Measurements from ENCODE around the gene ZNF549. TPM values are rescaled to one million over a fixed set of nuclear protein-coding genes. Genes with fewer than 3 reads are reported as not detected.

ZNF549 gene
- polyA plus RNA-seq, 1 experiment: 2.5 TPM

DNA sequence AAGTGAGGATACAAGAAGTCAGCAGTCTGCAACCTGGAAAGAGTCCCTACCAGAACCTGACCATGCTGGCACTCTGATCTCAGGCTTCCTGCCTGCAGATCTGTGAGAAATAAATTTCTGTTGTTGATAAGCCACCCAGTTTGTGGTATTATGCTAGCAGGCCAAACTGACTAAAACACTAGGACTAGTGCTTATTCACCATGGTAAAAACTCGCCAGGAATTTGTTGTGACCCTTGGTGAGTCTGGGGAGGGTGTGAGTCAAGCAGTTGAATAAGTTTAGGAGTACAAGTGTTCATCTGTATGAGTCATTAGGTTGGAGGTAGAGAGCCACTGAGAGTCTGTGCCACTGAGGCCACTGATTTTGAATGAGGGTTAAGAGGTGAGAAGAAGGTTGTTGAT is 60.4 kb downstream of the ZNF549 start:
- H3K36me3 ChIP-seq (ENCODE audit: control insufficient read depth, insufficient read depth, low read length): peaks cover 16% of the 10 kb centered on the region
- POLR2A ChIA-PET: no interaction called here
- DNase-seq (ENCODE audit: low read depth): peak; percentile 25
- CTCF ChIA-PET: no interaction called here
- TF ChIP-seq, protein P1, sequence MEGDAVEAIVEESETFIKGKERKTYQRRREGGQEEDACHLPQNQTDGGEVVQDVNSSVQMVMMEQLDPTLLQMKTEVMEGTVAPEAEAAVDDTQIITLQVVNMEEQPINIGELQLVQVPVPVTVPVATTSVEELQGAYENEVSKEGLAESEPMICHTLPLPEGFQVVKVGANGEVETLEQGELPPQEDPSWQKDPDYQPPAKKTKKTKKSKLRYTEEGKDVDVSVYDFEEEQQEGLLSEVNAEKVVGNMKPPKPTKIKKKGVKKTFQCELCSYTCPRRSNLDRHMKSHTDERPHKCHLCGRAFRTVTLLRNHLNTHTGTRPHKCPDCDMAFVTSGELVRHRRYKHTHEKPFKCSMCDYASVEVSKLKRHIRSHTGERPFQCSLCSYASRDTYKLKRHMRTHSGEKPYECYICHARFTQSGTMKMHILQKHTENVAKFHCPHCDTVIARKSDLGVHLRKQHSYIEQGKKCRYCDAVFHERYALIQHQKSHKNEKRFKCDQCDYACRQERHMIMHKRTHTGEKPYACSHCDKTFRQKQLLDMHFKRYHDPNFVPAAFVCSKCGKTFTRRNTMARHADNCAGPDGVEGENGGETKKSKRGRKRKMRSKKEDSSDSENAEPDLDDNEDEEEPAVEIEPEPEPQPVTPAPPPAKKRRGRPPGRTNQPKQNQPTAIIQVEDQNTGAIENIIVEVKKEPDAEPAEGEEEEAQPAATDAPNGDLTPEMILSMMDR (IDR thresholded peaks at IDR 0.05; ENCODE audit: insufficient read depth, low read depth, low read length): no peak
- H3K4me3 ChIP-seq (ENCODE audit: low read depth, low read length): no peak overlapping the region
- no peaks in the 10 kb centered on the region for H3K27me3 ChIP-seq (ENCODE audit: control insufficient read depth, insufficient read depth, low read length)

DNA sequence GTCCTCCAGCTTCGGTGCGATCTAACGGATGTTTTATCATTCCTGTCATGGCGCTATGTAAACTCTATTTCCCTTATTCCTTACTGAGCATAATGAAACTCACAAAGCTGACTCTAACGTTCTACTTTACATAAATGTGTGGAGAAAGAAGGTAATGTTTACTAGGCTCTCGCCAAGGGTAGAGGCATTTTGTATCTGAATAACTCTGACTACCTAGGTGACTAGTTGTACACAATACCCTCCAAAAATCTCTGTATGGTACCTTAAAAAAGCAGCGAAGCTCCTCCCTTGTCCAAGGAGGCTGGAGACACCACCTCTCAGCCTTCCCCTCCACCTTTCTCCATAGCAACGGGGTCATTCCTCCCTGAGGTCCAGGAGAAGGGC is 72.2 kb downstream of the ZNF549 start:
- peak overlapping the region; percentile 87 for H3K4me3 ChIP-seq (ENCODE audit: low read depth, low read length)
- CTCF ChIA-PET: no interaction called here
- H3K36me3 ChIP-seq (ENCODE audit: control insufficient read depth, insufficient read depth, low read length): no peaks in the 10 kb centered on the region
- no peaks in the 10 kb centered on the region for H3K27me3 ChIP-seq (ENCODE audit: control insufficient read depth, insufficient read depth, low read length)
- POLR2A ChIA-PET: no interaction called here
- TF ChIP-seq, protein P1 (IDR thresholded peaks at IDR 0.05; ENCODE audit: insufficient read depth, low read depth, low read length): no peak
- no peak for DNase-seq (ENCODE audit: low read depth)

DNA sequence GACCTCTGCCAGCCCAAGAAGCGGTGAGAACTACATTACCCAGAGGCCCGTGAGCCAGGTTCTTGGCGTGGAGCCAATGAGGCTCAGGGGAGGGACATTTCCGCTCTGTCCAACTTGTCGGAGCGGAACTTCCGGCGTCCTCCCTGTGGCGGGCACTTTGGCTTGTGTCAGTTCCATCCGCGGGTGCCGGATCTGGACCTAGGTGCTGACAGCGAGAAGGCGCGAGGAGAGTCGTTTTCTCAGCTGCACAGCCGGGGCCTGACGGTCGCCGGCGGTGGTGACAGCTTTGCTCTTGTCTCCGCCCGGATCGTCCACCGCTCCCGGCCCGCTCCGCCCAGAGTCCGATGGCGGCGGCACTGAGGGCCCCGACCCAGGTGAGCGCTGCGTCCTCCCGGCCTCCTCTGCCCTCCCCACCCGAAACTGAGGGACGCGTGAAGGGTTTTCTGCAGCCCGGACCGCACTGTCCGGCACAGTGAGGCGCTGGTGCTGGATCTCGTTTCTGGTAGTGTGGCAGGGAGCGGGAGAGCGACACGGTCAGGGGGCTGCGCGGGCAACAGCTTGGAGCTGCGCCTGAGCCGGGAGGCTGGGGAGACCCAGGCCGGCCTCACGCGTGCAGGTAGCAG is 72.7 kb downstream of the ZNF549 start, which contains the start of gene ZNF530:
Gene ZNF530 (plus strand): TSS at position 125 of the 623 bp plus-strand sequence. CDS start 4,461 bp downstream, outside the sequence.
- DNase-seq (ENCODE audit: low read depth): peak; percentile 46
- ChIA-PET CTCF (no interaction called here), POLR2A (no interaction called here)
- TF ChIP-seq, protein P1 (IDR thresholded peaks at IDR 0.05; ENCODE audit: insufficient read depth, low read depth, low read length): no peak
- peak within 1 kb of the TSS; percentile 87 for H3K4me3 ChIP-seq (ENCODE audit: low read depth, low read length)
- no peaks in the 10 kb centered on the region for H3K27me3 ChIP-seq (ENCODE audit: control insufficient read depth, insufficient read depth, low read length)
- H3K36me3 ChIP-seq (ENCODE audit: control insufficient read depth, insufficient read depth, low read length): no peaks in the 10 kb centered on the region

DNA sequence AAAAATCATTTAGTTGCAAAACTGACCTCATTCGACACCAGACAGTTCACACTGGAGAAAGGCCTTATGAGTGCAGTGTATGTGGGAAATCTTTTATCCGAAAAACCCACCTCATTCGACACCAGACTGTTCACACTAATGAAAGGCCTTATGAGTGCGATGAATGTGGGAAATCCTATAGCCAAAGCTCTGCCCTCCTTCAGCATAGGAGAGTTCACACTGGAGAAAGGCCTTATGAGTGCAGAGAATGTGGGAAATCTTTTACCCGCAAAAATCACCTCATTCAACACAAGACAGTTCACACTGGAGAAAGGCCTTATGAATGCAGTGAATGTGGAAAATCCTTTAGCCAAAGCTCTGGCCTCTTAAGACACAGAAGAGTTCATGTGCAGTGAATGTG is 79.8 kb downstream of the ZNF549 start:
- no peak for DNase-seq (ENCODE audit: low read depth)
- Histone ChIP-seq H3K4me3 (ENCODE audit: low read depth, low read length) (no peak overlapping the region), H3K27me3 (ENCODE audit: control insufficient read depth, insufficient read depth, low read length) (no peaks in the 10 kb centered on the region), H3K36me3 (ENCODE audit: control insufficient read depth, insufficient read depth, low read length) (peaks cover 1% of the 10 kb centered on the region; the same call in 1 of the 2 replicates)
- ChIA-PET CTCF (interaction anchor here (0.6 kb wide), 1 partner anchor 110 kb away, joined by 4 read pairs; no protein-coding TSS in a partner anchor), POLR2A (no interaction called here)
- TF ChIP-seq, protein P1 (IDR thresholded peaks at IDR 0.05; ENCODE audit: insufficient read depth, low read depth, low read length): no peak

Other genes starting within 250 kb of the ZNF549 start
- 11.7 and 13.9 TPM in 2 replicates for gene ZNF460, start 246.9 kb upstream of the ZNF549 start, polyA plus RNA-seq (2011; rRNA removed)
- 1.7 and 2.1 TPM in 2 replicates for gene ZNF543, start 206.9 kb upstream of the ZNF549 start, polyA plus RNA-seq (2011; rRNA removed)
- 5.4 and 7.4 TPM in 2 replicates for gene ZNF304, start 176.1 kb upstream of the ZNF549 start, polyA plus RNA-seq (2011; rRNA removed)
- 11.0 and 16.3 TPM in 2 replicates for gene TRAPPC2B, start 163.8 kb upstream of the ZNF549 start, polyA plus RNA-seq (2011; rRNA removed)
- gene ZNF547, start 163.8 kb upstream of the ZNF549 start, polyA plus RNA-seq (2011; rRNA removed): 3.4 and 3.5 TPM in 2 replicates
- gene ZNF548, start 137.5 kb upstream of the ZNF549 start, polyA plus RNA-seq (2011; rRNA removed): 12.7 and 13.3 TPM in 2 replicates
- gene ZNF17, start 116.2 kb upstream of the ZNF549 start, polyA plus RNA-seq (2011; rRNA removed): 4.2 and 6.0 TPM in 2 replicates
- gene ZNF749, start 92.0 kb upstream of the ZNF549 start, polyA plus RNA-seq (2011; rRNA removed): 10.0 and 11.4 TPM in 2 replicates
- 0.13 and 0.21 TPM in 2 replicates for gene VN1R1, start 70.2 kb upstream of the ZNF549 start, polyA plus RNA-seq (2011; rRNA removed)
- 3.6 and 5.8 TPM in 2 replicates for gene ZNF772, start 49.8 kb upstream of the ZNF549 start, polyA plus RNA-seq (2011; rRNA removed)
- gene ZNF419, start 39.6 kb upstream of the ZNF549 start, polyA plus RNA-seq (2011; rRNA removed): 8.8 and 11.0 TPM in 2 replicates
- 13.0 and 13.1 TPM in 2 replicates for gene ZNF773, start 27.4 kb upstream of the ZNF549 start, polyA plus RNA-seq (2011; rRNA removed)
- 6.3 and 7.2 TPM in 2 replicates for gene ZNF550, start 32.5 kb downstream of the ZNF549 start, polyA plus RNA-seq (2011; rRNA removed)
- 2.9 and 4.0 TPM in 2 replicates for gene ZNF416, start 51.6 kb downstream of the ZNF549 start, polyA plus RNA-seq (2011; rRNA removed)
- gene ZIK1, start 56.8 kb downstream of the ZNF549 start, polyA plus RNA-seq (2011; rRNA removed): 3.9 and 4.9 TPM in 2 replicates
- 1.7 and 2.6 TPM in 2 replicates for gene ZNF530, start 72.5 kb downstream of the ZNF549 start, polyA plus RNA-seq (2011; rRNA removed)
- 6.5 and 8.1 TPM in 2 replicates for gene ZNF134, start 86.9 kb downstream of the ZNF549 start, polyA plus RNA-seq (2011; rRNA removed)
- 7.8 and 11.3 TPM in 2 replicates for gene ZNF211, start 105.8 kb downstream of the ZNF549 start, polyA plus RNA-seq (2011; rRNA removed)
- gene ZSCAN4, start 141.6 kb downstream of the ZNF549 start, polyA plus RNA-seq (2011; rRNA removed): not detected in 2 replicates
- 2.8 and 3.3 TPM in 2 replicates for gene ZNF551, start 154.6 kb downstream of the ZNF549 start, polyA plus RNA-seq (2011; rRNA removed)
- gene ZNF154, start 181.8 kb downstream of the ZNF549 start, polyA plus RNA-seq (2011; rRNA removed): 1.5 and 2.1 TPM in 2 replicates
- gene ZNF671, start 200.3 kb downstream of the ZNF549 start, polyA plus RNA-seq (2011; rRNA removed): 4.4 and 5.0 TPM in 2 replicates
- gene ZNF776, start 219.5 kb downstream of the ZNF549 start, polyA plus RNA-seq (2011; rRNA removed): 7.7 and 12.0 TPM in 2 replicates
- gene ZNF586, start 242.3 kb downstream of the ZNF549 start, polyA plus RNA-seq (2011; rRNA removed): 3.9 and 5.8 TPM in 2 replicates